Mesothelial cell of epicardium (in vitro differentiated cells): ENCODE data around the gene NBEA. TPM values are rescaled to one million over a fixed set of nuclear protein-coding genes. Genes with fewer than 3 reads are reported as not detected.
"Not testable (repeated sequence)": the region's sequence is repeated elsewhere in the genome, so short reads cannot be mapped to it uniquely, and the experiment has no call there.

ENCODE experiments used
- DNase-seq, 2 experiments: peaks; one replicate each; pipeline ENCODE4 v3.0.0; 2021; ENCODE audit warnings: low spot score in 2 of 2; ENCODE audit not compliant: unreplicated experiment in 2 of 2
- H3K27ac Mint-ChIP-seq: 2 replicates; pipeline ENCODE4 v1.8.0; 2021; ENCODE audit warnings: mixed read lengths
- H3K27me3 Mint-ChIP-seq: 2 replicates; pipeline ENCODE4 v1.8.0; 2021; ENCODE audit warnings: low read depth, mixed read lengths
- H3K36me3 Mint-ChIP-seq: 2 replicates; pipeline ENCODE4 v1.8.0; 2021; ENCODE audit warnings: mixed read lengths
- H3K4me1 Mint-ChIP-seq: 2 replicates; pipeline ENCODE4 v1.8.0; 2021; ENCODE audit warnings: mixed read lengths
- H3K4me3 Mint-ChIP-seq: 2 replicates; pipeline ENCODE4 v1.8.0; 2021; ENCODE audit warnings: mild to moderate bottlenecking, moderate library complexity, mixed read lengths
- H3K9me3 Mint-ChIP-seq: 2 replicates; pipeline ENCODE4 v1.8.0; 2021; ENCODE audit warnings: mixed read lengths
- CTCF ChIP-seq: fragments of 200-600 bp; sonication (generic); IDR thresholded peaks from one replicate; pipeline ENCODE4 v1.5.0; 2021; ENCODE audit warnings: antibody characterized with exemption; ENCODE audit not compliant: unreplicated experiment
- total RNA-seq: library from RNA; stranded (reverse); gene quantifications from 3 replicates; pipeline ENCODE4 v1.2.1, GENCODE V29; 2021

Gene NBEA
- total RNA-seq, 1 donor from 2014 or later, result 32.8 TPM

GRCh38 chr13:35675651-35676050 lies 733.6 kb downstream of the NBEA start:
- Mint-ChIP-seq H3K36me3 (no peaks in the 10 kb centered on the region), H3K27me3 (no peaks in the 10 kb centered on the region), H3K9me3 (peaks cover 5% of the 10 kb centered on the region), H3K27ac (no peak overlapping the region), H3K4me1 (no peaks in the 10 kb centered on the region), H3K4me3 (no peak overlapping the region)
- no peak for DNase-seq
- TF ChIP-seq CTCF, result no peak

GRCh38 chr13:35677863-35678262 lies 735.8 kb downstream of the NBEA start:
- not testable (repeated sequence) for H3K4me3 Mint-ChIP-seq, H3K27me3 Mint-ChIP-seq, H3K36me3 Mint-ChIP-seq, H3K9me3 Mint-ChIP-seq, H3K27ac Mint-ChIP-seq, DNase-seq, H3K4me1 Mint-ChIP-seq

- no peaks in the 10 kb centered on the region for H3K27me3 Mint-ChIP-seq
- no peak for DNase-seq
- H3K36me3 Mint-ChIP-seq, result no peaks in the 10 kb centered on the region
- H3K9me3 Mint-ChIP-seq, result peaks cover 5% of the 10 kb centered on the region
- H3K4me1 Mint-ChIP-seq, result no peaks in the 10 kb centered on the region
- TF ChIP-seq CTCF, result no peak
- H3K4me3 Mint-ChIP-seq, result no peak overlapping the region
- no peak overlapping the region for H3K27ac Mint-ChIP-seq
These were observed 739.6 kb downstream of the NBEA start for GRCh38 chr13:35681685-35682084.

GRCh38 chr13:35684432-35684831 lies 742.4 kb downstream of the NBEA start:
- no peak for DNase-seq
- H3K4me3 Mint-ChIP-seq, result no peak overlapping the region
- no peaks in the 10 kb centered on the region for H3K9me3 Mint-ChIP-seq
- H3K27me3 Mint-ChIP-seq, result no peaks in the 10 kb centered on the region
- no peaks in the 10 kb centered on the region for H3K36me3 Mint-ChIP-seq
- H3K27ac Mint-ChIP-seq, result no peak overlapping the region
- no peak for TF ChIP-seq CTCF
- H3K4me1 Mint-ChIP-seq, result peaks cover 8% of the 10 kb centered on the region

GRCh38 chr13:35687336-35687735 lies 745.3 kb downstream of the NBEA start:
- TF ChIP-seq CTCF, result no peak
- no peak overlapping the region for H3K4me3 Mint-ChIP-seq
- H3K4me1 Mint-ChIP-seq, result peaks cover 8% of the 10 kb centered on the region
- H3K27me3 Mint-ChIP-seq, result no peaks in the 10 kb centered on the region
- no peaks in the 10 kb centered on the region for H3K9me3 Mint-ChIP-seq
- no peak for DNase-seq
- H3K27ac Mint-ChIP-seq, result no peak overlapping the region
- H3K36me3 Mint-ChIP-seq, result no peaks in the 10 kb centered on the region

GRCh38 chr13:35690581-35691207 lies 748.6 kb downstream of the NBEA start:
- Mint-ChIP-seq H3K27ac (no peak overlapping the region), H3K36me3 (no peaks in the 10 kb centered on the region), H3K9me3 (no peaks in the 10 kb centered on the region), H3K4me3 (no peak overlapping the region), H3K4me1 (peaks cover 13% of the 10 kb centered on the region), H3K27me3 (no peaks in the 10 kb centered on the region)
- DNase-seq, result no peak
- no peak for TF ChIP-seq CTCF
